ENCODE data around the gene MOCS2.

MOCS2 gene

GRCh38 chr5:53084546-53085255, 24.9 kb downstream of the MOCS2 start:
- Mint-ChIP-seq H3K27me3 (peaks cover 0 to 5% of the 10 kb centered on the region in 2 donors), H3K36me3 (no peaks in the 10 kb centered on the region), H3K27ac (no peak overlapping the region), H3K4me1 (no peaks in the 10 kb centered on the region), H3K4me3 (no peak overlapping the region), H3K9me3 (no peaks in the 10 kb centered on the region)
- DNase-seq = no peak
- ATAC-seq (replicated peaks) = no peak

- no peaks in the 10 kb centered on the region for H3K9me3 Mint-ChIP-seq
- no peak for DNase-seq
- no peaks in the 10 kb centered on the region for H3K36me3 Mint-ChIP-seq
- no peaks in the 10 kb centered on the region for H3K4me1 Mint-ChIP-seq
- peaks cover 0 to 5% of the 10 kb centered on the region in 2 donors for H3K27me3 Mint-ChIP-seq
- no peak for ATAC-seq (replicated peaks)
- no peak overlapping the region for H3K27ac Mint-ChIP-seq
- no peak overlapping the region for H3K4me3 Mint-ChIP-seq
These were observed 25.6 kb downstream of the MOCS2 start for GRCh38 chr5:53083927-53084326.

GRCh38 chr5:53080271-53080670, 29.3 kb downstream of the MOCS2 start:
- no peaks in the 10 kb centered on the region for H3K36me3 Mint-ChIP-seq
- no peak for DNase-seq
- no peaks in the 10 kb centered on the region for H3K9me3 Mint-ChIP-seq
- H3K4me1 Mint-ChIP-seq = no peaks in the 10 kb centered on the region
- peaks cover 0 to 5% of the 10 kb centered on the region in 2 donors for H3K27me3 Mint-ChIP-seq
- ATAC-seq (replicated peaks) = no peak
- no peak overlapping the region for H3K27ac Mint-ChIP-seq
- no peak overlapping the region for H3K4me3 Mint-ChIP-seq

GRCh38 chr5:53076014-53076583, 33.5 kb downstream of the MOCS2 start:
- DNase-seq (no peak), ATAC-seq (replicated peaks) (no peak)
- peaks cover 0 to 4% of the 10 kb centered on the region in 2 donors for H3K27me3 Mint-ChIP-seq
- H3K4me1 Mint-ChIP-seq = no peaks in the 10 kb centered on the region
- no peaks in the 10 kb centered on the region for H3K36me3 Mint-ChIP-seq
- H3K4me3 Mint-ChIP-seq = no peak overlapping the region
- no peaks in the 10 kb centered on the region for H3K9me3 Mint-ChIP-seq
- H3K27ac Mint-ChIP-seq = no peak overlapping the region

DNA sequence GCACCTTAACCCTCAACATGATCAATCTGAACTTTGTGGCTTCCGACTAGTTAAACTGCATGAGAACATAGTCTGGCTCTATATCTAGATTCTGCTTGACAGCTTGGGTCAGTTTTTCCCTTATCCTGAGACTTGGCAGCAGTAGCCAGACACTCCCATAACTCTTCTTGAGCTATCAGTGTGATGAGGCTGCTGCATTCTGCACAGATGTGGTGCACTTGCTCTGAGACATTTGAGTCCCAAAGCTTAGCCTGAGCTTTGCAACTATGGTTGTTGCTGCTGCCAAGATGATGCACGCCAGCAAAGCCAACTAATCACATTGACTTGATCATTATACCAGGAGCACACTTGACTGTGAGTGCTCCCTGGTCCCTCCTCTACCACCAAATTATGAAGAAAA, 36.2 kb downstream of the MOCS2 start:
- no peaks in the 10 kb centered on the region for H3K36me3 Mint-ChIP-seq
- H3K4me3 Mint-ChIP-seq = no peak overlapping the region

DNA sequence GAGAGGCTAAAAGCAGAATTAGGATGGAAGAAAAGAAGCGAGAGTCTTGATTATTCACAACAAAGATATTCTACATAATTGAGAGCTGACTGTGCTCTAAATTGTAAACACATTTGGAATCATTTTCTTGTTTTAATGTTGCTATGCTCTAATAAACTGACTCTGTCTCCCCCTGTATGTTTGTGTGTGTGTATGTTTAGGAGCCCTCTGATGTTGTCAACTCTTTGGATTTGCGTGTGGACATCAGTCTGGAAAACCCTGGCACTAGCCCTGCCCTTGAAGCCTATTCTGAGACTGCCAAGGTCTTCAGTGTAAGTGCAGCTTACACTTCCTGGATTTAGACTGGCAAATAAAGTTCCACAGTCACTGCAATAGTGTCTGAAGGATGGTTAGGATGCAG, 37.8 kb downstream of the MOCS2 start:
- Mint-ChIP-seq H3K4me1 (no peaks in the 10 kb centered on the region), H3K27ac (no peak overlapping the region), H3K9me3 (no peaks in the 10 kb centered on the region), H3K36me3 (no peaks in the 10 kb centered on the region), H3K27me3 (peaks cover 0 to 4% of the 10 kb centered on the region in 2 donors), H3K4me3 (no peak overlapping the region)
- DNase-seq (no peak), ATAC-seq (replicated peaks) (no peak)

More for the DNA sequence above, 36.2 kb downstream of the MOCS2 start:
- ATAC-seq (replicated peaks) (no peak), DNase-seq (no peak)
- Mint-ChIP-seq H3K4me1 (no peaks in the 10 kb centered on the region), H3K27me3 (peaks cover 0 to 4% of the 10 kb centered on the region in 2 donors), H3K9me3 (no peaks in the 10 kb centered on the region), H3K27ac (no peak overlapping the region)

DNA sequence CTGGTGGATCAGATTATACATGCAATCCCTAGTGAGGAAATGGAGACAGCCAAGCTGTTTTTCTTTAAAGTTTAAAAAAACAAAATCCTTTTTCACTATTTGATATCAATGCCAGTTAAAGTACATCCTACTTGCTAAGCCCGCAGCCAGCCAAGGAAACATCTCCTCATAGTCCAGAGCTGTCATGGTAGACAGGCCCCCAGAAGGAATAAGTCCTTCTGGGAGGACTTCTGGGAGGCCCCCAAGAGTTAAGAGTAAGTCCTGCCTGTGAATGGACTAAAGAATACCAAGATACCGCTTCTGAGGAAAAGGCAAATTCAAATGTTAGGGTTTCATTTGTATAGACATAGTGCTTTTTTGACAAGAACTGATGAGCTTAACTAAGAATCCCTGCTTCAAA, 38.3 kb downstream of the MOCS2 start:
- H3K4me3 Mint-ChIP-seq = no peak overlapping the region
- H3K27ac Mint-ChIP-seq = no peak overlapping the region
- H3K27me3 Mint-ChIP-seq = peaks cover 0 to 4% of the 10 kb centered on the region in 2 donors
- no peaks in the 10 kb centered on the region for H3K36me3 Mint-ChIP-seq
- DNase-seq (no peak), ATAC-seq (replicated peaks) (no peak)
- no peaks in the 10 kb centered on the region for H3K4me1 Mint-ChIP-seq
- H3K9me3 Mint-ChIP-seq = no peaks in the 10 kb centered on the region

DNA sequence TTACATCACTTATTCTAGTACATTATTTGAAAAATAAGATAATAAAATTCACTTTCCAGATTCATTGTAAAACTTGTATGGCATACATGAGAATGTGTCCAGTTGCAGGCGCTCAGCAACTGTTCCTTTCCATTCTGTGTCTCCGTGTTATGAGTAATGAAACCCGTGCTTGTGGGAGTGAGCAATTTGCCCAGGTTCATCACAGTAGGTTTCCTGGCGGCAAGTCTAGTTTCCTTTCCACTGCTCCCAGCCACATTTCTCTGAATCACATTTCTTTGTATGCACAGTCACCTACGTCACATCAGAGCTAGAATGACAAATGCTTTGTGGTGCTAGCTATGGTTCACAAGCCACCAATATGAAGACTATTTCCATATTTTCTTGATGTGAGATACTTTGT, 39.9 kb downstream of the MOCS2 start:
- no peaks in the 10 kb centered on the region for H3K9me3 Mint-ChIP-seq
- H3K36me3 Mint-ChIP-seq = no peaks in the 10 kb centered on the region
- DNase-seq (no peak), ATAC-seq (replicated peaks) (no peak)
- no peak overlapping the region for H3K4me3 Mint-ChIP-seq
- no peaks in the 10 kb centered on the region for H3K4me1 Mint-ChIP-seq
- peaks cover 0 to 4% of the 10 kb centered on the region in 2 donors for H3K27me3 Mint-ChIP-seq
- H3K27ac Mint-ChIP-seq = no peak overlapping the region

GRCh38 chr5:53068291-53068836, 41.2 kb downstream of the MOCS2 start:
- Mint-ChIP-seq H3K9me3 (no peaks in the 10 kb centered on the region), H3K36me3 (no peaks in the 10 kb centered on the region), H3K27me3 (peaks cover 0 to 4% of the 10 kb centered on the region in 2 donors), H3K27ac (no peak overlapping the region), H3K4me1 (no peaks in the 10 kb centered on the region), H3K4me3 (no peak overlapping the region)
- DNase-seq (no peak), ATAC-seq (replicated peaks) (no peak)

GRCh38 chr5:53067641-53068040, 41.9 kb downstream of the MOCS2 start:
- no peak for ATAC-seq (replicated peaks)
- no peaks in the 10 kb centered on the region for H3K36me3 Mint-ChIP-seq
- no peak overlapping the region for H3K27ac Mint-ChIP-seq
- no peak for DNase-seq
- no peaks in the 10 kb centered on the region for H3K4me1 Mint-ChIP-seq
- H3K9me3 Mint-ChIP-seq = no peaks in the 10 kb centered on the region
- H3K27me3 Mint-ChIP-seq = no peaks in the 10 kb centered on the region
- H3K4me3 Mint-ChIP-seq = no peak overlapping the region

GRCh38 chr5:53066088-53066487, 43.5 kb downstream of the MOCS2 start:
- Mint-ChIP-seq H3K4me3 (no peak overlapping the region), H3K36me3 (no peaks in the 10 kb centered on the region), H3K27me3 (no peaks in the 10 kb centered on the region), H3K27ac (no peak overlapping the region), H3K4me1 (no peaks in the 10 kb centered on the region), H3K9me3 (no peaks in the 10 kb centered on the region)
- no peak for ATAC-seq (replicated peaks)
- DNase-seq = no peak

GRCh38 chr5:53063791-53064190, 45.8 kb downstream of the MOCS2 start:
- H3K27ac Mint-ChIP-seq = no peak overlapping the region
- no peak overlapping the region for H3K4me3 Mint-ChIP-seq
- ATAC-seq (replicated peaks) (no peak), DNase-seq (no peak)
- H3K9me3 Mint-ChIP-seq = no peaks in the 10 kb centered on the region
- no peaks in the 10 kb centered on the region for H3K4me1 Mint-ChIP-seq
- no peaks in the 10 kb centered on the region for H3K36me3 Mint-ChIP-seq
- H3K27me3 Mint-ChIP-seq = no peaks in the 10 kb centered on the region

GRCh38 chr5:53063176-53063575, 46.4 kb downstream of the MOCS2 start:
- Mint-ChIP-seq H3K4me3 (no peak overlapping the region), H3K27ac (no peak overlapping the region), H3K36me3 (no peaks in the 10 kb centered on the region), H3K9me3 (no peaks in the 10 kb centered on the region), H3K4me1 (no peaks in the 10 kb centered on the region), H3K27me3 (no peaks in the 10 kb centered on the region)
- ATAC-seq (replicated peaks) = no peak
- DNase-seq = no peak

DNA sequence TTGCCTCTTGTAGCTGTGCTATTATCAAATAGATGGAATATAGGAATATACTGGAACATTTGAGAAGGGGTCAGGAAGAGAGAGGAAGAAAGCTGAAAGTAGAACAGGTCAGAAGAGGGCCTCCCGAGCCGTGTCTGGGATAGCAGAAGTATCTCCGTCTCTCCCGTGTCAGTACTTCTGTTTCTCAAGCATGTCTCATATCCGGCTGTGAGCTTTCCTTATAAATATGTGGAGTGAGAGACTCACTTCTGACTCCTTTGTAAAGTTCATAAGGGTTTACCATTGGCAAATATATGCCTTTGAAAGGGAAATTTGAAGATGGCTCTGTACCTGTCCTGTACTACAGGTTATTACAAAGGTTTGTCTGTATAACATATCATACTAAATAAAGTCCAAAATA, 50.3 kb downstream of the MOCS2 start:
- Mint-ChIP-seq H3K27me3 (no peaks in the 10 kb centered on the region), H3K9me3 (no peaks in the 10 kb centered on the region), H3K36me3 (no peaks in the 10 kb centered on the region), H3K27ac (no peak overlapping the region), H3K4me3 (no peak overlapping the region), H3K4me1 (no peaks in the 10 kb centered on the region)
- ATAC-seq (replicated peaks) (no peak), DNase-seq (no peak)

- Mint-ChIP-seq H3K36me3 (no peaks in the 10 kb centered on the region), H3K4me3 (no peak overlapping the region), H3K27ac (no peak overlapping the region), H3K27me3 (no peaks in the 10 kb centered on the region), H3K9me3 (no peaks in the 10 kb centered on the region), H3K4me1 (no peaks in the 10 kb centered on the region)
- no peak for ATAC-seq (replicated peaks)
- DNase-seq = no peak
These were observed 54.2 kb downstream of the MOCS2 start for GRCh38 chr5:53055365-53055764.

All from stimulated activated naive B cell treated with anti-CD40 and anti-IgM and Interleukin-4, amounts not matched to agents 10 μg/mL and 1 μg/mL and 100 μg/mL, for 72 hours (primary cell).